Measurements from ENCODE around the gene OR4B1. TPM values are rescaled to one million over a fixed set of nuclear protein-coding genes. Genes with fewer than 3 reads are reported as not detected.
A peak's percentile ranks its signal among the peaks of the same experiment; 100 is the strongest.
"Not testable (repeated sequence)": the region's sequence is repeated elsewhere in the genome, so short reads cannot be mapped to it uniquely, and the experiment has no call there.

The OR4B1 gene
- polyA plus RNA-seq, 6 donors from 2014 or later = not detected

GRCh38 chr11:48193876-48194275 lies 22.7 kb upstream of the OR4B1 start:
- ATAC-seq (ENCODE audit: low read depth in 2 of 2) = no peak
- H3K4me1 Mint-ChIP-seq = no peaks in the 10 kb centered on the region

GRCh38 chr11:48207881-48208280 lies 8.7 kb upstream of the OR4B1 start:
- no peaks in the 10 kb centered on the region for H3K4me1 Mint-ChIP-seq
- H3K36me3 Mint-ChIP-seq = no peaks in the 10 kb centered on the region
- no peak for ATAC-seq (ENCODE audit: low read depth in 2 of 2)
- peak overlapping the region in 1 of 6 donors; percentile 46 for H3K27ac Mint-ChIP-seq
- peaks cover 0 to 1% (median 0%) of the 10 kb centered on the region in 7 donors for H3K9me3 Mint-ChIP-seq
- DNase-seq = no peak
- H3K27me3 Mint-ChIP-seq = peaks cover 26 to 45% (median 32%) of the 10 kb centered on the region in 3 donors
- H3K4me3 Mint-ChIP-seq = no peak overlapping the region

More at GRCh38 chr11:48193876-48194275, 22.7 kb upstream of the OR4B1 start:
- no peak for DNase-seq
- Mint-ChIP-seq H3K36me3 (peaks cover 0 to 35% of the 10 kb centered on the region in 2 donors), H3K27ac (no peak overlapping the region), H3K4me3 (no peak overlapping the region), H3K27me3 (peaks cover 17 to 29% (median 19%) of the 10 kb centered on the region in 3 donors), H3K9me3 (peaks cover 14 to 40% (median 28%) of the 10 kb centered on the region in 7 donors)

- no peak for DNase-seq
- H3K4me1 Mint-ChIP-seq = no peaks in the 10 kb centered on the region
- H3K9me3 Mint-ChIP-seq = no peaks in the 10 kb centered on the region
- H3K27ac Mint-ChIP-seq = no peak overlapping the region
- H3K4me3 Mint-ChIP-seq = no peak overlapping the region
- peaks cover 31 to 44% (median 41%) of the 10 kb centered on the region in 3 donors for H3K27me3 Mint-ChIP-seq
- no peak for ATAC-seq (ENCODE audit: low read depth in 2 of 2)
- H3K36me3 Mint-ChIP-seq = no peaks in the 10 kb centered on the region
Measured at GRCh38 chr11:48210052-48210451, 6.6 kb upstream of the OR4B1 start.

- no peak for ATAC-seq (ENCODE audit: low read depth in 2 of 2)
- Mint-ChIP-seq H3K4me3 (no peak overlapping the region), H3K27ac (no peak overlapping the region), H3K36me3 (no peaks in the 10 kb centered on the region), H3K27me3 (peaks cover 11 to 24% (median 17%) of the 10 kb centered on the region in 3 donors), H3K4me1 (no peaks in the 10 kb centered on the region), H3K9me3 (peaks cover 0 to 20% (median 10%) of the 10 kb centered on the region in 7 donors)
- DNase-seq = no peak
Measured at GRCh38 chr11:48228761-48229160, 12.2 kb downstream of the OR4B1 start.

- H3K9me3 Mint-ChIP-seq = peaks cover 0 to 20% (median 10%) of the 10 kb centered on the region in 7 donors
- DNase-seq; H3K4me3 Mint-ChIP-seq; H3K36me3 Mint-ChIP-seq; H3K27ac Mint-ChIP-seq; ATAC-seq (ENCODE audit: low read depth in 2 of 2); H3K4me1 Mint-ChIP-seq: not testable (repeated sequence)
- peaks cover 14 to 16% (median 14%) of the 10 kb centered on the region in 3 donors for H3K27me3 Mint-ChIP-seq
Measured at GRCh38 chr11:48230057-48230456, 13.4 kb downstream of the OR4B1 start.

GRCh38 chr11:48237727-48238126 lies 21.1 kb downstream of the OR4B1 start:
- Mint-ChIP-seq H3K4me3 (no peak overlapping the region), H3K27me3 (peaks cover 24 to 38% (median 28%) of the 10 kb centered on the region in 3 donors), H3K4me1 (no peaks in the 10 kb centered on the region), H3K36me3 (peaks cover 0 to 5% of the 10 kb centered on the region in 2 donors), H3K27ac (no peak overlapping the region), H3K9me3 (peaks cover 0 to 11% (median 3%) of the 10 kb centered on the region in 7 donors)
- ATAC-seq (ENCODE audit: low read depth in 2 of 2) (no peak), DNase-seq (no peak)

GRCh38 chr11:48242501-48242900 lies 25.9 kb downstream of the OR4B1 start:
- ATAC-seq (ENCODE audit: low read depth in 2 of 2) = no peak
- no peaks in the 10 kb centered on the region for H3K36me3 Mint-ChIP-seq
- no peak overlapping the region for H3K4me3 Mint-ChIP-seq

GRCh38 chr11:48244804-48245203 lies 28.2 kb downstream of the OR4B1 start, which contains the start of gene OR4X2:
OR4X2 (plus strand) TSS chr11:48245104; CDS start chr11:48245104, 0 bp downstream.
- H3K27me3 Mint-ChIP-seq = peaks cover 30 to 37% (median 33%) of the 10 kb centered on the region in 3 donors
- DNase-seq (no peak), ATAC-seq (ENCODE audit: low read depth in 2 of 2) (no peak)
- H3K27ac Mint-ChIP-seq = no peak within 1 kb of the TSS
- H3K4me1 Mint-ChIP-seq = no peaks in the 10 kb centered on the region
- H3K9me3 Mint-ChIP-seq = peaks cover 0 to 23% (median 17%) of the 10 kb centered on the region in 7 donors
- H3K4me3 Mint-ChIP-seq = no peak within 1 kb of the TSS
- no peaks in the 10 kb centered on the region for H3K36me3 Mint-ChIP-seq

More at GRCh38 chr11:48242501-48242900, 25.9 kb downstream of the OR4B1 start:
- Mint-ChIP-seq H3K27me3 (peaks cover 30 to 45% (median 39%) of the 10 kb centered on the region in 3 donors), H3K9me3 (peaks cover 0 to 12% (median 3%) of the 10 kb centered on the region in 7 donors), H3K4me1 (no peaks in the 10 kb centered on the region), H3K27ac (no peak overlapping the region)
- DNase-seq = no peak

GRCh38 chr11:48248902-48249301 lies 32.3 kb downstream of the OR4B1 start:
- DNase-seq = no peak
- Mint-ChIP-seq H3K27ac (no peak overlapping the region), H3K4me1 (no peaks in the 10 kb centered on the region), H3K4me3 (no peak overlapping the region), H3K36me3 (peaks cover 0 to 5% of the 10 kb centered on the region in 2 donors), H3K27me3 (peaks cover 13 to 30% (median 18%) of the 10 kb centered on the region in 3 donors), H3K9me3 (peaks cover 0 to 25% (median 16%) of the 10 kb centered on the region in 7 donors)
- ATAC-seq (ENCODE audit: low read depth in 2 of 2) = no peak

GRCh38 chr11:48261600-48261999 lies 45.0 kb downstream of the OR4B1 start:
- Mint-ChIP-seq H3K9me3 (peaks cover 0 to 11% (median 2%) of the 10 kb centered on the region in 7 donors), H3K4me1 (no peaks in the 10 kb centered on the region), H3K4me3 (peak overlapping the region in 1 of 8 donors; percentile 4), H3K36me3 (no peaks in the 10 kb centered on the region), H3K27ac (no peak overlapping the region), H3K27me3 (peaks cover 25 to 32% (median 25%) of the 10 kb centered on the region in 3 donors)
- no peak for ATAC-seq (ENCODE audit: low read depth in 2 of 2)
- no peak for DNase-seq

GRCh38 chr11:48263423-48263911 lies 46.9 kb downstream of the OR4B1 start, which contains the start of gene OR4X1:
OR4X1 (plus strand) TSS chr11:48263861; CDS start chr11:48263861, 0 bp downstream.
- DNase-seq (no peak), ATAC-seq (ENCODE audit: low read depth in 2 of 2) (no peak)
- Mint-ChIP-seq H3K4me3 (no peak within 1 kb of the TSS), H3K27me3 (peaks cover 11 to 23% (median 19%) of the 10 kb centered on the region in 3 donors), H3K4me1 (no peaks in the 10 kb centered on the region), H3K36me3 (no peaks in the 10 kb centered on the region), H3K9me3 (peaks cover 0 to 7% (median 0%) of the 10 kb centered on the region in 7 donors), H3K27ac (no peak within 1 kb of the TSS)

Other genes with a start within 250 kb of the OR4B1 start
- gene PTPRJ, start 236.3 kb upstream of the OR4B1 start, polyA plus RNA-seq (ENCODE audit: low read depth in 6 of 6) = 10 to 100 TPM in 4 of 6 donors, 1 to 10 TPM in 2; 4.3 to 15.1 (median 11.6) TPM
- gene OR4X2, start 28.3 kb downstream of the OR4B1 start, polyA plus RNA-seq (ENCODE audit: low read depth in 6 of 6) = not detected
- gene OR4X1, start 47.1 kb downstream of the OR4B1 start, polyA plus RNA-seq (ENCODE audit: low read depth in 6 of 6) = not detected
- not detected for gene OR4S1, start 89.4 kb downstream of the OR4B1 start, polyA plus RNA-seq (ENCODE audit: low read depth in 6 of 6)
- not detected for gene OR4C3, start 108.1 kb downstream of the OR4B1 start, polyA plus RNA-seq (ENCODE audit: low read depth in 6 of 6)
- gene OR4C5, start 149.7 kb downstream of the OR4B1 start, polyA plus RNA-seq (ENCODE audit: low read depth in 6 of 6) = not detected